Tibial artery (tissue), 4 donors: ENCODE measurements around the gene PRSS2.

ENCODE experiments used
- DNase-seq, 2 donors: peaks; one replicate each; pipeline ENCODE4 v3.0.0-alpha.2; 2019
- H3K27ac ChIP-seq, 2 donors: fragments of 200-600 bp; sonication (generic) in 1 of 2; 1 replicate in 1 of 2; 2 replicates in 1 of 2; pipeline ENCODE4 v1.5.1; 2018 to 2019; ENCODE audit warnings: mild to moderate bottlenecking in 1 of 2
- H3K27me3 ChIP-seq, 2 donors: fragments of 200-600 bp; sonication (generic) in 1 of 2; one replicate each; pipeline versions ENCODE4 v1.5.1 to v1.6.0; 2016 to 2019
- H3K36me3 ChIP-seq, 3 donors: fragments of 200-600 bp; sonication (generic) in 2 of 3; one replicate each; pipeline ENCODE4 v1.5.1; 2016 to 2019; ENCODE audit warnings: mild to moderate bottlenecking in 2 of 3
- H3K4me1 ChIP-seq, 4 donors: fragments of 200-600 bp; sonication (generic) in 2 of 4; 1 replicate in 3 of 4; 2 replicates in 1 of 4; pipeline ENCODE4 v1.5.1; 2016 to 2019
- H3K4me3 ChIP-seq, 2 donors: fragments of 200-600 bp; sonication (generic) in 1 of 2; 1 replicate in 1 of 2; 2 replicates in 1 of 2; pipeline ENCODE4 v1.5.1; 2018 to 2019; ENCODE audit warnings: mild to moderate bottlenecking in 2 of 2
- H3K9me3 ChIP-seq, 3 donors: fragments of 200-600 bp; sonication (generic) in 1 of 3; one replicate each; pipeline ENCODE4 v1.5.1; 2016 to 2019
- intact Hi-C: fragments of 100-400 bp; cut with DNase I; formaldehyde crosslinking; loops from one replicate; pipeline ENCODE4 v1.15.0; 2023; ENCODE audit warnings: low total_unique reads
- TF ChIP-seq, protein P1 (sequence below), 2 experiments: fragments of 200-600 bp in 1 of 2; fragments of 450-650 bp in 1 of 2; IDR thresholded peaks; one replicate each; pipeline ENCODE4 v1.5.1; 2017 to 2019; ENCODE audit warnings: antibody characterized with exemption in 2 of 2, mild to moderate bottlenecking in 1 of 2, moderate library complexity in 1 of 2

Gene PRSS2

DNA sequence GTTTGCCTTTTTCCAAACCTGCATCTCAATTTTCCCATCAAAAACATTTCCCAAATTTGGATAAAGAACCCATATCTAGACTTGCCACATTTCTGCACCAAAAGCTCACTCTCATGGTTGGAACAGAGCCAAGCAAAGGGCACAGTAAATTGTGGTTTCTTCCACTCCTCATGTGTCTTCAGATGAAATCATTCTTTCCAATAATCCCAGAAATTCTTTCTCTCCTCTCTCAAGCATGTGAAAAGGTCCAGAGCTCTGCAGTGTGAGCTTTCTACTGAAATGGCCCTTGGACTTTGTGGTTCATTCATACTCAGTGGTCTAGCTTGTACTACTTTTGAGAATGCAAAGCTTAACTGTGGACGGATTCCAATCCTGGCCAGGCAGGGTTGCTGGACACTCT is 19.8 kb downstream of the PRSS2 start:
- Histone ChIP-seq H3K4me1 (no peaks in the 10 kb centered on the region), H3K27ac (no peak overlapping the region), H3K9me3 (no peaks in the 10 kb centered on the region), H3K27me3 (peaks cover 0 to 27% of the 10 kb centered on the region in 2 donors), H3K36me3 (no peaks in the 10 kb centered on the region), H3K4me3 (no peak overlapping the region)
- DNase-seq: no peak
- intact Hi-C loops: no loop called here
- TF ChIP-seq, protein P1, sequence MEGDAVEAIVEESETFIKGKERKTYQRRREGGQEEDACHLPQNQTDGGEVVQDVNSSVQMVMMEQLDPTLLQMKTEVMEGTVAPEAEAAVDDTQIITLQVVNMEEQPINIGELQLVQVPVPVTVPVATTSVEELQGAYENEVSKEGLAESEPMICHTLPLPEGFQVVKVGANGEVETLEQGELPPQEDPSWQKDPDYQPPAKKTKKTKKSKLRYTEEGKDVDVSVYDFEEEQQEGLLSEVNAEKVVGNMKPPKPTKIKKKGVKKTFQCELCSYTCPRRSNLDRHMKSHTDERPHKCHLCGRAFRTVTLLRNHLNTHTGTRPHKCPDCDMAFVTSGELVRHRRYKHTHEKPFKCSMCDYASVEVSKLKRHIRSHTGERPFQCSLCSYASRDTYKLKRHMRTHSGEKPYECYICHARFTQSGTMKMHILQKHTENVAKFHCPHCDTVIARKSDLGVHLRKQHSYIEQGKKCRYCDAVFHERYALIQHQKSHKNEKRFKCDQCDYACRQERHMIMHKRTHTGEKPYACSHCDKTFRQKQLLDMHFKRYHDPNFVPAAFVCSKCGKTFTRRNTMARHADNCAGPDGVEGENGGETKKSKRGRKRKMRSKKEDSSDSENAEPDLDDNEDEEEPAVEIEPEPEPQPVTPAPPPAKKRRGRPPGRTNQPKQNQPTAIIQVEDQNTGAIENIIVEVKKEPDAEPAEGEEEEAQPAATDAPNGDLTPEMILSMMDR (IDR thresholded peaks at IDR 0.05): no peak

- Histone ChIP-seq H3K9me3 (no peaks in the 10 kb centered on the region), H3K27me3 (peaks cover 0 to 33% of the 10 kb centered on the region in 2 donors), H3K4me1 (peaks cover 0 to 4% (median 2%) of the 10 kb centered on the region in 4 donors), H3K4me3 (no peak overlapping the region), H3K27ac (no peak overlapping the region), H3K36me3 (no peaks in the 10 kb centered on the region)
- DNase-seq: no peak
- TF ChIP-seq, protein P1 (IDR thresholded peaks at IDR 0.05): no peak
- intact Hi-C loops: no loop called here
Observed at GRCh38 chr7:142791502-142791901, 20.7 kb downstream of the PRSS2 start.

DNA sequence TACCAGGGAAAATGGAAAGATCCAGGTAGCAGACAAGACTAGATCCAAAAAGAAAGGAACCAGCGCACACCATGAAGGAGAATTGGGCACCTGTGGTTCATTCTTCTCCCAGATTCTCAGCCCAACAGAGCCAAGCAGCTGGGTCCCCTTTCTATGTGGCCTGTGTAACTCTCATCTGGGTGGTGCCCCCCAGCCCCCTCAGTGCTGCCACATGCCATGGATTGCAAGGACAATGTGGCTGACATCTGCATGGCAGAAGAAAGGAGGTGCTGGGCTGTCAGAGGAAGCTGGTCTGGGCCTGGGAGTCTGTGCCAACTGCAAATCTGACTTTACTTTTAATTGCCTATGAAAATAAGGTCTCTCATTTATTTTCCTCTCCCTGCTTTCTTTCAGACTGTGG is 21.4 kb downstream of the PRSS2 start:
- Histone ChIP-seq H3K36me3 (no peaks in the 10 kb centered on the region), H3K27ac (no peak overlapping the region), H3K27me3 (peaks cover 0 to 39% of the 10 kb centered on the region in 2 donors), H3K9me3 (no peaks in the 10 kb centered on the region), H3K4me1 (peaks cover 0 to 10% (median 9%) of the 10 kb centered on the region in 4 donors), H3K4me3 (no peak overlapping the region)
- TF ChIP-seq, protein P1 (IDR thresholded peaks at IDR 0.05): no peak
- intact Hi-C loops: no loop called here
- no peak for DNase-seq

DNA sequence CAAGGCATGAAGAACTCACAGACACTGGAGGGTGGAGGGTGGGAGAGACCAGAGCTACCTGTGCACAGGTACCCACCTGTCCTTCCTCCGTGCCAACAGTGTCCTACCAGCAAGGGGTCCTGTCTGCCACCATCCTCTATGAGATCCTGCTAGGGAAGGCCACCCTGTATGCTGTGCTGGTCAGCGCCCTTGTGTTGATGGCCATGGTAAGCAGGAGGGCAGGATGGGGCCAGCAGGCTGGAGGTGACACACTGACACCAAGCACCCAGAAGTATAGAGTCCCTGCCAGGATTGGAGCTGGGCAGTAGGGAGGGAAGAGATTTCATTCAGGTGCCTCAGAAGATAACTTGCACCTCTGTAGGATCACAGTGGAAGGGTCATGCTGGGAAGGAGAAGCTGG is 21.8 kb downstream of the PRSS2 start:
- H3K27me3 ChIP-seq: peaks cover 0 to 44% of the 10 kb centered on the region in 2 donors
- peak in 1 of 2 donors; percentile 17 for DNase-seq
- peaks cover 0 to 15% (median 13%) of the 10 kb centered on the region in 4 donors for H3K4me1 ChIP-seq
- H3K36me3 ChIP-seq: no peaks in the 10 kb centered on the region
- intact Hi-C loops: no loop called here
- H3K27ac ChIP-seq: no peak overlapping the region
- no peaks in the 10 kb centered on the region for H3K9me3 ChIP-seq
- TF ChIP-seq, protein P1 (IDR thresholded peaks at IDR 0.05): no peak
- H3K4me3 ChIP-seq: no peak overlapping the region

DNA sequence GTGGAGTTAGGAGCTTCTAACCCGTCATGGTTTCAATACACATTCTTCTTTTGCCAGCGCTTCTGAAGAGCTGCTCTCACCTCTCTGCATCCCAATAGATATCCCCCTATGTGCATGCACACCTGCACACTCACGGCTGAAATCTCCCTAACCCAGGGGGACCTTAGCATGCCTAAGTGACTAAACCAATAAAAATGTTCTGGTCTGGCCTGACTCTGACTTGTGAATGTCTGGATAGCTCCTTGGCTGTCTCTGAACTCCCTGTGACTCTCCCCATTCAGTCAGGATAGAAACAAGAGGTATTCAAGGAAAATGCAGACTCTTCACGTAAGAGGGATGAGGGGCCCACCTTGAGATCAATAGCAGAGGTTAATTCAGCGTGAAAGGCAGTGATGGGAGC is 22.4 kb downstream of the PRSS2 start:
- intact Hi-C loops: no loop called here
- H3K4me3 ChIP-seq: no peak overlapping the region
- DNase-seq: no peak
- H3K4me1 ChIP-seq: peaks cover 0 to 21% (median 18%) of the 10 kb centered on the region in 4 donors
- peaks cover 0 to 50% of the 10 kb centered on the region in 2 donors for H3K27me3 ChIP-seq
- H3K9me3 ChIP-seq: no peaks in the 10 kb centered on the region
- TF ChIP-seq, protein P1 (IDR thresholded peaks at IDR 0.05): no peak
- H3K27ac ChIP-seq: no peak overlapping the region
- H3K36me3 ChIP-seq: no peaks in the 10 kb centered on the region

DNA sequence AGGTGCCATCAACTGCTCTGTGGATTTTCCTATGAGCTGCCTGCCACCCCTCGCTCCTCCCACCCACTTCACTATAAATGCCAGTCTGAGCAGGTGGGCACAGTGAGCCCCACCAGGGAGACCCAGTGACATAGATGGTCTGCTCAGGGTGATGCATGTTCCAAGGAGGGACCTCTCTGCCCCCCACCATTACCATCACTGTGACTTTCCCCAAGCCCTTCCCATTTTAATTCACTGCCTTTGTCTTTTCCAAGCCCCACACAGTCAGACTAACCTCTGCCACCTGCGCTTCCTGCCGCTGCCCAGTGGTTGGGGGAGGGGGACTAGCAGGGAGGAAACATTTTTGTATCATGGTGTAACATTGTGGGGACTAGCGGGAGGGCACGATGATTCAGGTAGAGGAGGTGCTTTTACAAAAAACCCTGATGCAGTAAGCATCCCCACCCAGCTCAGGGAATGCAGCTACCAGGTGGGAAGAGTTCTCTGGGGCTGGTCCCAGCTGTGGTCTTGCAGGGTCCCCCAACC is 24.6 kb downstream of the PRSS2 start:
- no peak overlapping the region for H3K4me3 ChIP-seq
- no peak for DNase-seq
- no peaks in the 10 kb centered on the region for H3K36me3 ChIP-seq
- intact Hi-C loops: no loop called here
- no peaks in the 10 kb centered on the region for H3K9me3 ChIP-seq
- TF ChIP-seq, protein P1 (IDR thresholded peaks at IDR 0.05): no peak
- peaks cover 0 to 21% (median 18%) of the 10 kb centered on the region in 4 donors for H3K4me1 ChIP-seq
- peaks cover 0 to 52% of the 10 kb centered on the region in 2 donors for H3K27me3 ChIP-seq
- no peak overlapping the region for H3K27ac ChIP-seq
